GM18526 (cell line): ENCODE data around the gene ATF4.
A peak's percentile ranks its signal among the peaks of the same experiment; 100 is the strongest.

Experiments used
- POLR2A ChIP-seq: IDR thresholded peaks from 3 replicates; pipeline ENCODE4 v1.6.1; 2011; ENCODE audit not compliant: insufficient read length; ENCODE audit errors: extremely low read depth

The ATF4 gene

DNA sequence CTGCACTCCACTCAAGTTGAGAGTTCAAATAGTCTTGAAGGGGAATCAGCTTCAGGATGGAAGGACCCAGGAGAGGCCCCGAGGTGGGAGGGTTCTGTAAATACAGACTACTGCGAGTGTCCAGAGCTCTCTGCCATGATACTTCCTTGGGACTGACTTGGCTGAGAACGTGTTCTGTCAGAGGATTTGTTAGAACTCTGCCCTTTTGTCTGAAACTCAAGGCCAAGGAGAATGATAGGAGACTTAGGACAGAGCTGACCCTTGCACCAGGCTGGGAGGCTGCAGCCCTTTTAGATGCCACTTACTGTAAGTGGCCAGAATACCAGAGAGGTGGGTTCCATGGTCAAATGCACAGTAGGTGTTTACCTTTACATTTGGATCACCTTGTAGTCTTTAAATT, 2.9 kb upstream of the ATF4 start:
- TF ChIP-seq POLR2A, result no peak

DNA sequence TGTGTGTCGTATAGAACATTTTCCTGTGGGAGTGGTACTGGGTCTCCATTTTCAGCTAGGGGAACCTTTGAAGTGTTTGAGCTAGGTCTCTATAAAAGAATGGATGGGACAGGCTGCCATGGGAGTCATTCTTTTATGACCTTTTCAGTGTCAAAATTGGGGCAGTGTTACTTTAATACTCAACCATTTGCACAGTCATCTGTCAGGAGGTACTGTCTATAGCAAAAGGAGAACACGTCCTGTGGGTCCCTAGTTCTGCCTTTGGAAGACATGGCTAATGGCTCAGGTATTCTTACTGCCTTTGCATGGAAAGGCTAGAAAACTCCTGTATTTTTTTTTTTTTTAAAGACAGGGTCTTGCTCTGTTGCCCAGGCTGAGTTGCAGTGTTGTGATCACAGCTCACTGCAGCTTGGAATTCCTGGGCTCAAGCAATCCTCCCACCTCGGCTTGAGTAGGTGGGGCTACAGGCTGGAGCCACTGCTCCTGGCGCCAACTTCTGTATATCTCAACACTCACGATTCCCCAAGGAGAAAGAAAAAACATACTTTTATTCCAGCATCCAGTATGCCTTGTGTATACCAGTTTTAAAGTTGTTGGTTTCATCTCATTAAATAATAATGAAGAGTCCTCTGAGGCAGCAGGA, 2.1 kb upstream of the ATF4 start:
- TF ChIP-seq POLR2A, result no peak

DNA sequence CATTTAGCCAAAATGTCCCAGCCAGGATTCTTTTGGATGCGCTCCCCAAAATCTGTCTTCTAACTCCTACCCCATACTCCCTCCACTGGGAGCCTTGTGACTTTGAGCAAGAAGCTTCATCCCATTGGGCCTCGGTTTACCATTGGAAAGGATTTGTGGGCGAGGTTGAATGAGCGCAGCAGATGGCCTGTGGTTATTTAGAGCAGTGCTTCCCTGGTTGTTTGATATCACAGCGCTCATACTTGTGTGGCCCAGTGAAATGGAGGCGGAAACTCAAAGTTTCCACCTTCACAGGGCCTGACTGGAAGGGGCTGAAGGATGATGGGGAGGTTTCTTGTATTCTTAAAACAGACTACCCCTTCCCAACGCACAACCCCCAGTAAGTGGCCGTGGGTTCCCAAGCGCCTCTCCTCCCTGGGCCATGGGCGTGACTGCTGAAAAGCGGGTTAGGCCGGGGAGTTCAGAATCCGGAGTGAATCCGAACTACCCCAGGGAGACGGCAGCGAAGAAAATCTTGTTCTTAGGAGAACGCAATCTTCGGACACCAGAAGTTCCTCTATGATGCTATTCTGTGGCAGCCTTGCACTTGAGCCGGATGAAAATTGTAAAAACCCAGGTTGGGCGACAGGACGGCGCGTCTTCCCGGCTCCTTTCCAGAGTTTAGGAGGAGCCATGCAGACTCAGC, 1.2 kb upstream of the ATF4 start:
- no peak for TF ChIP-seq POLR2A

DNA sequence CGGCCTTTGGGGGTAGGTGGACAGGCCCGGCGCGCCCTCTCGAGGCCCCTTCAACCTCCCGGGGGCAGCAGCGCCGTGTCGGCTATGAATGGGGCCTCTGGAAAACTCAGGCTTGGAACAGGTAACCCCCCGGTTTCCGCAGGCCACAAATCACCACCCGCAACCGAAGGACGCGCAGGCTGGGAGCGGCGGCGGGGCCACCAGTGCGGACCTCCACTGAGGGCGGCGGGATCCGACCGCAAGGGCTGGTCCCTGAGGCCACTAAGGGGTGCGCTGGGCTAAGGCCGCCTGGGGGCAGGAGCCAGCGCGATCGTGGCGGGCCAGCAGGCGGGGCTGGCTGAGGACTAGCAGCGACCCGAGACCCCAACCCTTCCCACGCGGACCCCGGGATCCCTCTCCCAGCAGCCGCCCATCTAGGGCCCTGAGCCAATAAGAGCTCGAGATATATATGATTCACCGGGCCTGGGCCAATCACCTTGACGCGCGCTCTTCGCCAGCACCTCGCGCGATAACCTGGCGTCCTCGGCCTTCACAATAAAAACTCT, 609 bp upstream of the ATF4 start:
- peak; percentile 74 for TF ChIP-seq POLR2A

DNA sequence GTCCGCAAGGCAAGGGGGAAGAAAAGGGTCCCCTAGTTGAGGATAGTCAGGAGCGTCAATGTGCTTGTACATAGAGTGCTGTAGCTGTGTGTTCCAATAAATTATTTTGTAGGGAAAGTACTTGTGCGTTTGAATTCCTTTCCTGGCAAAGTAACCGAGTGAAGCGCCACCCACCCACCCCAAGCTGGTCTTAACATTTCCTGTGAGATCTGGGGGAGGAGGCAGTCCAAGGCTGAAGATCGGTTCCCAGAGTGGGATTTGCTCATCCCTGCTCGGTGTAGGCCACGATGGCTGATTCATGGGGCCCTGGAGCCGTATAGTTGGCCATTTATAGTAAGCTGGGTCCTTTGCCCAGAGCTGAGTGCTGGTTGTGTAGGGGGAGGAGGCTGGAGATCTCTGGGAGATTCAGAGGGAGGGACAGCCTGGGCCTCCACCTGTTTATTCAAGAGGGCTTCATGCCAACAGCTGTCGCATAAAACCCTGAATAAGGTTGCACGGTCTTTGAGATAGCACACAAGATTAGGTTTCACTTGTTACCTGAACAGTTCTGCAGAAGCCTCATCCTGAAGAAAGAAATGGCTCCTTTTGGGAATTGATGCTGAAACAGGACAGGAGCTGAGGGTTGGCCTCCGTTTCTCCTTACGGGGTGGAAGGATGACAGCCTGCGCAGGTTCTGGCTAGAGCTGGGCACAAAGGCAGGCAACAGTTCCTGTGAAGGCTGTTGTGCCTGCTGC, 2.4 kb downstream of the ATF4 start:
- TF ChIP-seq POLR2A, result no peak

DNA sequence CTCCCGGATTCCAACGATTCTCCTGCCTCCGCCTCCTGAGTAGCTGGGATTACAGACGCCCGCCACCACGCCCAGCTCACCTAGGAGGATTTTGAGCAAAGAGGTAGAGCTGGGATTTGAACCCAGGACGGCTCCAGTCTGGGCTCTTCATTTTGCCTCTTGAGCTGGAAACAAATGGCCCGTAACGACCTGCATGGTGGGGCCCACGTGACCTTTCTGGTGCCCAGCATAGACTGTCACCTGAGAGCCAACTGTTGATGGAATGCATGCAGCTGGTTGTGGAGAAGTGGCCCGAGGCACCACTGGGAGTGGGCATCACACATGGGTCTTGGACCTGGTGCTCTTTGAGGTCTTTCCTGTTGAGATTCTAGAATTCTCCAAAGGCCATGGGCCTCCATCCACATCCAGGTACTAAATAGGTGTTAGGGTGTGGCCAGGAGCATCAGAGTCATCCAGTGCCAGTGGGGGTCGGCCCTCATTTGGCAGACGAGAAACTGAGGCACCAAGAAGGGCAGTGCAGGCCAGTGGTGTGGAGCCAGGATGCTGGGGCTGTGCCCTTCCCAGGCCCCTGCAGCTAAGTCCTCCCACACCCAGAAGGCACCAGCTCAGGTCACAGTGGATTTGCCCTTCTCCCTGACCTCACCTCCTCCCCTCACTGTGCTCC, 3.9 kb downstream of the ATF4 start:
- TF ChIP-seq POLR2A, result peak; percentile 27

DNA sequence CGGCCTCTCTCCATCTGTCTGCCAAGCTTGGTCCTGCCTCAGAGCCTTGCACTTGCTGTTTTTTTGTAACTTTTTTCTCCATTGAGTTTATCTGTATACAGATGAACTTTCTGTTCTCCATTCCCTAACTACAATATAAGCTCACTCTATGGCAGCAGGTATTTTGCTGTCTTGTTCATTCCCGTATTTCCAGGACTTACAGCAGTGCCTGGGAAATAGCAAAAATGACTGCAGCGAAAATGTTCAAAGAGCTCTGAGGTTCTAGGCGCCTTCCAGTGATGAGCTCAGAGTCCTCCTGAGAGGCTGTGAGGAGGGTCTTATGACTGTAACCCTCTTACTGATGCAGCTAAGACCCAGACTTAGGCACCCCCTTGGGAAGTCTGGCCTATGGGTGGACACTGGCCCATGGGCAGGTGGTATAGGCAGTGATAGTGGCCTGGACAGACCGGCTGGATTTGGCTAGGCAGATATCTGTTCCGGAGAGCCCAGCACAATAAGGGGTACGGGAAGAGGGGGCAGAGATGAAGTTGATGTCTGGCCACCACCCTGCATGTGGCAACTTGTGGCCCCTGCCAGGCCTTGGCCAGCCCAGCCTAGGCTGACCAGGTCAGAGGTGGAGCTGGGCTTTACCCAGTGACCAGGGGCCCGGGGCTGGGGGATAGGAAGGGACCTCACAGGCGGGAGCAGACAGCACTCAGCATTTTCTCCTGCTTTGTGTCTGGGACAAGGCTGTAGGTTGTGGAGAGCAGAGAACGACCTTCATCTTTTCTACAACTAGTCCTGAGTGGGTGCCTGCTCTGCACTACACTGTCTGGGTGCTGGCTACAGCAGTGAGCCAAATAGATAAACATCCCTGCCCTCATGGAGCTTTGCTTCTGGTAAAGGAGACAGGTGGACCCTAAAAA, 4.6 kb downstream of the ATF4 start:
- TF ChIP-seq POLR2A, result no peak

DNA sequence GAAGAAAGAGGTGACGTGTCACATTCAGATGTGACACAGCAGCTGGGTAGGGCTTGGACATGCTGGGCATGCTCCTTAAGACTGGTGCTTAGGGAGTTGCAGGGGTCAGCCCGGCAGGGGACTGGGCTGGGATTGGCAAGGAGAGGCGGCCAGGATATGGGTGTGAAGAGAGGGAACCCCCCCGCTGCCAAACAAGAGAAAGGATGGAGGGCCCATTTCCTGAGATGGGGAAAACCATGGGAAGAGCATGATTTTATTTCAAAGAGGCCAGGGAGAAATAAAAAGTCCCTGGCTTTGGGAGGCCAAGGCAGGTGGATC, 5.3 kb downstream of the ATF4 start:
- TF ChIP-seq POLR2A, result no peak

DNA sequence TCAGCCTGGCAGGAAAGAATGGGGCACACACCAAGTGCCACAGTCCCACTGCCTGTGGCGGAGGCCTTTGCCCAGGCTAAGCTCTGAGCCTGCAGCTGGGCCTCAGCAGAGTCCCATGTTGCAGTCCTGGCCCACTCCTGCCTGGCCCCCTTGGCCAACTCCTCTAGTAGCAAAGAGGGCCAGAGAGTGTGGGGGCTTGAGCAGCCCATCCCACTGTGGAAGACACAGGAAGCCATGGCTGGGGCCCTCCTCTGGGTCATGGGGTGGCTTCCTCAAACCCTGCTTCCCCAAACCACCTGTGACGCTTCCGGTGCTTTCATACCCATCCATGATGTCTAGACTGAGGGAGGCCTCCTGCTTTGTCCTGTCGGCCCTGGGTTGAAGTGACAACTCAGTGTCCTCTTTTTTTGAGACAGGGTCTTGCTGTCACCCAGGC, 6.4 kb downstream of the ATF4 start:
- TF ChIP-seq POLR2A, result no peak

DNA sequence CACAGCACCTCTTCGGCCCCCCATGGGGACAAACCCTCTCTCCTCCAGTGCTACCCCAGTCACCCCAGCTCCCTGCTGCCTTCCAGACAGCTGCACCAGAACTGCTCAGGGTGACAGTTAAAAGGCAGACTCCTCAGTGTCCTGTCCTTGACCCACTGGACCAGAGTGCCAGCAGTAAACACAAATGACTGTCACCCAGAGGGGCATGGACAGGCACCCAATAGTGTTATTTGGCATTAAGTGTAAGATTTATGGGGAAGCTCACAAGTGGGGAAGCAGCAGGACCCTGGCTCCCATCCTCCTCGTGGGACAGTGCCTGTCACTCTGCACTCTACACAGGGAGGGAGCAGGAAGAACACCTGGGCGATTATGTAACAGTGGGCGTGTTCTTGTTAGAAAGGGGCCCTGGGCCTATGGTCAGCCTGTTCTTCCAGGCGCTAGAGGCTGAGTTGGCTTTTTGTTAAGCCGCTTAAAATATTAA, 7.2 kb downstream of the ATF4 start:
- no peak for TF ChIP-seq POLR2A

DNA sequence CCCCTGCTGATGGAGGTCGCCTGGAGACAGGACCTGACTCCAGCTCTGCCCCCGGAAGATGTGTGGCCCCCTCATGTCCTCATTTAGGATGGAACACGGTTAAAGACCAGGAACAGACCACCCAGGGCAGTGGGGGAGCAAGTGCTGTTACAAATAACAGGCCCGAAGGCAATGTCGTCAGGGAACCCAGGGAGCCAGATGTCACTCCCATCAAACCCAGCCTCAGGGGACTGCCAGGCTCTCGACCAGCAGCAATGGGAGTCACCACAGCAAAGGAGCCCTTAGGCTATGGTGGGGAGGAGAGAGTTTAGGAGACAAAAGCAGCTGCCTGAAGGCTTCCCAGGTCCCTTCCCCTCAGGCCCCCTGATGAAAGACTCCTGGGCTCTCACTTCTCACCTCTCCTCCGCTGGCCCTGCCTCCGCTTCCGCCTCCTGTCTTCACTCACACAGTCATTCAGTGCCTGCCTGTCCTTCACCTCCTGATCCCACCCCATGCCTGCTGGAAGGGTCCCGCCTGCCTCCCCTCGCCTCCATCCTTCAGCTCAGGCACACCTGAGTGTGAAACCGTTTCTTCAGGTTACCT, 7.8 kb downstream of the ATF4 start:
- peak; percentile 17 for TF ChIP-seq POLR2A

DNA sequence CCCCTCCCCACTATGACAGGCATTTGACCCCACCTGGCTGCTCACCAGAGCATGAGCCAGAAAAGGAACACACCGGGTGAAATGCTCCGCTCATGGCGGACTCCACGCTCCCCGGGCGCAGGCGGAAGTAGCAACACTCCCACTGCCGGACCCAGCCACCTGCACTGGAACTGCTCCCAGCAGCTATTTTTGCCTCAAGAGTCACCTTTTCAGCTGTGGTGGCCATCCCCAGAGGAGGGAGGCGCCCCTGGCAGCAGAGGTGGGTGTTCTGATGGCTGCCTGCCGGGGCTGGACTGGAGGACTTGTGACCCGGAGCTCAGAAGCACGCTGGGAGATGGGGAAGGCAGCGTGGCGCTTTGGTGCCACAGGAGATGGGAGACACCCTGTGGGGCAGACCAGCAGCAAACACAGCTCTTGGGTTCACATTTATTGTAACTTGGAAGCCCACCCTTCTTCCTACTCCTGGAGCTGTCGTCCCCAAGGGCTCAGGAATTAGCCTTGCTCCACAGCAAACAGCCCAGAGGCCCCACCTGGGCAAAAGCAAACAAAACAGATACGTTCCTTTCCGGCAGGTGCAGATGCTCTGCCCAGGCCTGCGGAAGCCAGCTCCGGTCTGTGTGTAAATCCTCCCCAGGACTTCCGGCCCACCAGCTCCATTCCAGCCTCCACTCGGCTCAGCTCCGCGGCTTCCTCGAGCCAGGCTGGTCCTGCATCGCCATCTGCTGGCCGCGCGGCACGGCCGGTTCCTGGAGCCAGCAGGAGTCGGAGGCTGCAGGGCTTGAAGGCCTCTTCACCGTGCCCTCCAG, 8.5 kb downstream of the ATF4 start:
- peak; percentile 4 for TF ChIP-seq POLR2A

DNA sequence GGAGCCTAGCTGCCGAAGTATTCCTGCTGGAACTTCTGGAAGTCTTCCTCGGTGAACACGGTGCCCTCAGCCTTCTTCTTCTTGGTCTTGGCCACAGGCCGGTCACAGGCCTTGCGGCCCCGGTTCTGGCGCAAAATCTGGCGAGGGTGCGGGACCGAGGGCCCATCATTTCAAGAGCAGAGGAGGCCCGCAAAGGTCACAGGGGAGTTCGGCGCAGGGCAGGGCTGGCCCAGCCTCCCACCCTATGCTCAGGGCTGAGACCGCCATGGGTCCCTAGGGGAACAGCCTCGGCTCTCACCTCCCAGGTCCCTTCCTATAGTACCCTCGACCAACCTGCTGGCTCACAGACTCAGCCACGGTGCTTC, 9.1 kb downstream of the ATF4 start:
- TF ChIP-seq POLR2A, result no peak

DNA sequence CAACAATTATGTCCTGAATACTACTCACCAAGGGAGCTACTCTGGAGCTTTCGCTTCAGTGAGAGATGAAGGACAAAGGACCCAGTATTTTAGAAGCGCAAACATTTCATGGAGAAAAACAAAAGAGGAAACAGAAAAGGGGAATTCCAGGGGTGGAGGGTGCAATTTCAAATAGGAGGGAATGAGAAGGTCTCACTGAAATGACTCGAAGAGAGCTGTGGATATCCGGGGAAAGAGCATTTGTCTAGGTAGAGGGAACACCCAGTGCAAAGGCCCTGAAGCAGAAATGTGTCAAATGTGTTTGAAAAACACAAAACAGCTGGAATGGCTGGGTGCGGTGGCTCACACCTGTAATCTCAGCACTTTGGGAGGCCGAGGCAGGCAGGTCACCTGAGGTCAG, 9.8 kb downstream of the ATF4 start:
- no peak for TF ChIP-seq POLR2A
